ENCODE measurements around the gene BIVM.
A peak's percentile ranks its signal among the peaks of the same experiment; 100 is the strongest.
"Not testable (repeated sequence)": the region's sequence is repeated elsewhere in the genome, so short reads cannot be mapped to it uniquely, and the experiment has no call there.

BIVM gene

GRCh38 chr13:102798581-102799425 is at the start of gene BIVM, which contains the start of gene POGLUT2:
Gene BIVM, plus strand, starts transcription at chr13:102799119. Its CDS starts 8,149 bp downstream, at chr13:102807268.
Gene POGLUT2, minus strand, starts transcription at chr13:102798976. Its CDS starts 306 bp downstream, at chr13:102798670.
- DNase-seq, result peak; percentile 91

- no peak for DNase-seq
Observed at GRCh38 chr13:102751886-102752285, 47.0 kb upstream of the BIVM start.

- DNase-seq, result no peak
Observed at GRCh38 chr13:102757006-102757405, 41.9 kb upstream of the BIVM start.

GRCh38 chr13:102758842-102759241 is 40.1 kb upstream of the BIVM start:
- DNase-seq, result no peak

- DNase-seq, result no peak
Observed at GRCh38 chr13:102761071-102761470, 37.8 kb upstream of the BIVM start.

GRCh38 chr13:102763741-102764140 is 35.2 kb upstream of the BIVM start:
- DNase-seq, result no peak

GRCh38 chr13:102768909-102769308 is 30.0 kb upstream of the BIVM start:
- no peak for DNase-seq

GRCh38 chr13:102769679-102770078 is 29.2 kb upstream of the BIVM start:
- no peak for DNase-seq

GRCh38 chr13:102770435-102770834 is 28.5 kb upstream of the BIVM start:
- DNase-seq, result no peak

GRCh38 chr13:102771298-102772041 is 27.4 kb upstream of the BIVM start:
- no peak for DNase-seq

- DNase-seq, result no peak
Observed at GRCh38 chr13:102772042-102772425, 26.9 kb upstream of the BIVM start.

- peak; percentile 90 for DNase-seq
Observed at GRCh38 chr13:102773441-102774213, 25.3 kb upstream of the BIVM start, which contains the start of gene TEX30. Gene TEX30, minus strand, starts transcription at chr13:102773786. Its CDS starts 3,760 bp downstream, at chr13:102770026.

- DNase-seq, result no peak
Observed at GRCh38 chr13:102774214-102774568, 24.7 kb upstream of the BIVM start.

GRCh38 chr13:102774591-102775520 is 24.1 kb upstream of the BIVM start:
- DNase-seq, result no peak

- DNase-seq, result no peak
Observed at GRCh38 chr13:102776271-102776670, 22.6 kb upstream of the BIVM start.

- DNase-seq, result no peak
Observed at GRCh38 chr13:102777736-102778135, 21.2 kb upstream of the BIVM start.

- DNase-seq, result peak; percentile 48
Observed at GRCh38 chr13:102779436-102780159, 19.3 kb upstream of the BIVM start.

GRCh38 chr13:102780656-102781055 is 18.3 kb upstream of the BIVM start:
- not testable (repeated sequence) for DNase-seq

GRCh38 chr13:102781591-102781990 is 17.3 kb upstream of the BIVM start:
- DNase-seq, result no peak

GRCh38 chr13:102784483-102784882 is 14.4 kb upstream of the BIVM start:
- DNase-seq, result no peak

GRCh38 chr13:102788683-102789082 is 10.2 kb upstream of the BIVM start:
- no peak for DNase-seq
